Measurements from ENCODE around the gene ABLIM3.

GRCh38 chr5:149126906-149127305 lies 14.4 kb upstream of the ABLIM3 start:
- TF ChIP-seq GATA3 (IDR thresholded peaks at IDR 0.05; ENCODE audit: low read depth, low read length) (no peak), GATA2 (IDR thresholded peaks at IDR 0.05; ENCODE audit: low read depth, low read length) (no peak)

Data from SH-SY5Y (cell line).